Hepatocyte (in vitro differentiated cells): ENCODE results near the gene PAMR1.

Experiments
- CTCF ChIP-seq: fragments of 200-600 bp; sonication (generic); IDR thresholded peaks from 2 replicates; pipeline ENCODE4 v1.5.1; 2016; ENCODE audit warnings: antibody characterized with exemption, mild to moderate bottlenecking; ENCODE audit not compliant: poor library complexity
- EZH2 ChIP-seq: fragments of 200-600 bp; sonication (generic); IDR thresholded peaks from 2 replicates; pipeline ENCODE4 v1.6.1; 2016; ENCODE audit warnings: antibody characterized with exemption, mild to moderate bottlenecking, borderline replicate concordance
- EZH2phosphoT487 ChIP-seq: fragments of 200-600 bp; sonication (generic); IDR thresholded peaks from one replicate; pipeline ENCODE4 v1.6.1; 2018; ENCODE audit warnings: antibody characterized with exemption, mild to moderate bottlenecking, low read depth, moderate library complexity; ENCODE audit not compliant: unreplicated experiment, severe bottlenecking

- no peak for TF ChIP-seq EZH2
- no peak for TF ChIP-seq CTCF
- no peak for TF ChIP-seq EZH2phosphoT487
These were observed 41.5 kb upstream of the PAMR1 start for GRCh38 chr11:35566885-35567284.
